Transverse colon (tissue), 4 donors: ENCODE measurements around the gene ATP8A1. TPM values are rescaled to one million over a fixed set of nuclear protein-coding genes. Genes with fewer than 3 reads are reported as not detected.

Source experiments
- DNase-seq: peaks from one replicate; pipeline ENCODE4 v3.0.0-alpha.2; 2019
- H3K27ac ChIP-seq, 4 donors: fragments of 200-600 bp; sonication (generic); 2 replicates each; pipeline ENCODE4 v1.5.1; 2016 to 2018; ENCODE audit warnings: inconsistent platforms in 4 of 4
- H3K27me3 ChIP-seq: fragments of 200-600 bp; sonication (generic); 2 replicates; pipeline ENCODE4 v1.5.1; 2017; ENCODE audit warnings: inconsistent platforms
- H3K36me3 ChIP-seq, 4 donors: fragments of 200-600 bp; sonication (generic); 2 replicates each; pipeline ENCODE4 v1.5.1; 2017 to 2019; ENCODE audit warnings: inconsistent platforms in 4 of 4
- H3K4me1 ChIP-seq, 4 donors: fragments of 200-600 bp; sonication (generic); 2 replicates each; pipeline ENCODE4 v1.5.1; 2017 to 2020; ENCODE audit warnings: inconsistent platforms in 4 of 4
- H3K4me3 ChIP-seq, 4 donors: fragments of 200-600 bp; sonication (generic); 1 replicate in 1 of 4; 2 replicates in 3 of 4; pipeline versions ENCODE4 v1.5.1 to v1.6.1; 2017 to 2019; ENCODE audit warnings: inconsistent platforms in 4 of 4
- H3K9me3 ChIP-seq, 2 donors: fragments of 200-600 bp; sonication (generic); 2 replicates each; pipeline ENCODE4 v1.5.1; 2017 to 2019; ENCODE audit warnings: inconsistent platforms in 2 of 2
- EP300 ChIP-seq: sonication (generic); formaldehyde crosslinking; IDR thresholded peaks from one replicate; pipeline ENCODE4 v1.6.1; 2017; ENCODE audit warnings: antibody characterized with exemption, low read depth
- POLR2A ChIP-seq: fragments of 450-650 bp; IDR thresholded peaks from one replicate; pipeline ENCODE4 v1.6.1; 2016; ENCODE audit warnings: antibody characterized with exemption, mild to moderate bottlenecking, moderate library complexity
- POLR2AphosphoS5 ChIP-seq, 3 donors: sonication (generic); formaldehyde crosslinking; IDR thresholded peaks; one replicate each; pipeline ENCODE4 v1.6.1; 2016; ENCODE audit warnings: antibody characterized with exemption in 3 of 3
- WGBS, 2 donors: methylation state at CpG; one replicate each; pipeline ENCODE4 v1.1.5; 2018; ENCODE audit warnings: low coverage in 1 of 2; 5-methylcytosine and 5-hydroxymethylcytosine counted together
- in situ Hi-C, 4 donors: fragments of 200-750 bp; cut with MboI; loops; one replicate each; pipeline versions ENCODE4 v1.15.0 to v1.15.1; 2017; ENCODE audit warnings: low sequenced_read_pairs in 3 of 4, low pct_ligation_motif_present in 1 of 4, low pct_unique_long_range_greater_than_20kb in 1 of 4
- intact Hi-C: fragments of 100-400 bp; cut with DNase I; formaldehyde crosslinking; loops from one replicate; pipeline ENCODE4 v1.15.1; 2023; ENCODE audit warnings: low total_unique reads
- total RNA-seq, 4 donors: library from RNA; depleted of rRNA; stranded (reverse); fragments of >200 nt; gene quantifications; one replicate each; pipeline ENCODE4 v1.1.0, GENCODE V29; 2016
- TF ChIP-seq, protein P1 (sequence below), 5 experiments: fragments of 200-600 bp in 3 of 5; fragments of 450-650 bp in 2 of 5; sonication (generic) in 3 of 5; IDR thresholded peaks; 1 replicate in 2 of 5; 2 replicates in 3 of 5; pipeline ENCODE4 v1.5.1; 2016 to 2017; ENCODE audit warnings: antibody characterized with exemption in 5 of 5, inconsistent platforms in 3 of 5, mild to moderate bottlenecking in 2 of 5, moderate library complexity in 1 of 5

ATP8A1 gene
- total RNA-seq, 4 donors from 2014 or later, result 72.2 to 255 (median 166) TPM

DNA sequence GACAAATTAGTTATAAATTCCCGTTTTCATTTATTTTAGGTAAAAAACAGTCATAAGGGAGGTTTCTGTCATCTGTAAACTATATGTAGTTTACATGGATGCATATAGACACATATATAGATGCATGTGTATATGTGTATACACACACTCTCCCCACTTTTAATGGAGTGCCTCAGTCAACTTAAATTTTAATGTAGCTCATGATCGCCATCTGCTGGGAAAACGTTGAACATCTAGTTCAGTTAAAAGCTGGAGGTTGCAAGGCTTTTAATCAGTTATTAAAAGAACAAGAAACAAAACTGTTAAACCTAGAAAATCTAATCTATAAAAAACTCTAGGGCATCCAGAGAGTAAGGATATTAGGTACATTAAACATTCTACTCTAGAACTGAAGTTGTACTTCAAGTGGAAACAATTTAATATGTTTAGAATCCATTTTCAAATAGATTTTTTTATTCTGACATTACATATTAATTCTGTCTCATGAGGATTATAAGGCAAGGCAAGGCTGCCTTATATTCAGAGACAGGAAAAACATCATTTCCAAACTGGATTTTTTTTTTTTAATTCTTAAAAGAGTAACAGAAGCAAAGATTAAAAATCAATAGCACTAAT is 137.0 kb downstream of the ATP8A1 start:
- WGBS, 2 donors, result 25 to 31% methylated on average over 3 of the region's 3 CpGs
- no peaks in the 10 kb centered on the region for H3K4me1 ChIP-seq
- H3K36me3 ChIP-seq, result no peaks in the 10 kb centered on the region
- H3K27ac ChIP-seq, result no peak overlapping the region
- H3K9me3 ChIP-seq, result no peaks in the 10 kb centered on the region
- no peak overlapping the region for H3K4me3 ChIP-seq
- no peak for TF ChIP-seq POLR2AphosphoS5 (IDR thresholded peaks at IDR 0.05)
- TF ChIP-seq POLR2A, result no peak
- TF ChIP-seq, protein P1, sequence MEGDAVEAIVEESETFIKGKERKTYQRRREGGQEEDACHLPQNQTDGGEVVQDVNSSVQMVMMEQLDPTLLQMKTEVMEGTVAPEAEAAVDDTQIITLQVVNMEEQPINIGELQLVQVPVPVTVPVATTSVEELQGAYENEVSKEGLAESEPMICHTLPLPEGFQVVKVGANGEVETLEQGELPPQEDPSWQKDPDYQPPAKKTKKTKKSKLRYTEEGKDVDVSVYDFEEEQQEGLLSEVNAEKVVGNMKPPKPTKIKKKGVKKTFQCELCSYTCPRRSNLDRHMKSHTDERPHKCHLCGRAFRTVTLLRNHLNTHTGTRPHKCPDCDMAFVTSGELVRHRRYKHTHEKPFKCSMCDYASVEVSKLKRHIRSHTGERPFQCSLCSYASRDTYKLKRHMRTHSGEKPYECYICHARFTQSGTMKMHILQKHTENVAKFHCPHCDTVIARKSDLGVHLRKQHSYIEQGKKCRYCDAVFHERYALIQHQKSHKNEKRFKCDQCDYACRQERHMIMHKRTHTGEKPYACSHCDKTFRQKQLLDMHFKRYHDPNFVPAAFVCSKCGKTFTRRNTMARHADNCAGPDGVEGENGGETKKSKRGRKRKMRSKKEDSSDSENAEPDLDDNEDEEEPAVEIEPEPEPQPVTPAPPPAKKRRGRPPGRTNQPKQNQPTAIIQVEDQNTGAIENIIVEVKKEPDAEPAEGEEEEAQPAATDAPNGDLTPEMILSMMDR (IDR thresholded peaks at IDR 0.05), result peak; percentile 54 to 64 (median 62)
- TF ChIP-seq EP300, result no peak
- H3K27me3 ChIP-seq, result no peaks in the 10 kb centered on the region
- intact Hi-C loops, result loop anchor here (5.0 kb wide), 1 partner anchor 238 kb away; no protein-coding TSS in a partner anchor
- DNase-seq, result peak; percentile 18
- in situ Hi-C loops, result loop anchor here (5.0 to 25.0 kb wide), 3 partner anchors 233 to 238 kb away; no protein-coding TSS in a partner anchor

DNA sequence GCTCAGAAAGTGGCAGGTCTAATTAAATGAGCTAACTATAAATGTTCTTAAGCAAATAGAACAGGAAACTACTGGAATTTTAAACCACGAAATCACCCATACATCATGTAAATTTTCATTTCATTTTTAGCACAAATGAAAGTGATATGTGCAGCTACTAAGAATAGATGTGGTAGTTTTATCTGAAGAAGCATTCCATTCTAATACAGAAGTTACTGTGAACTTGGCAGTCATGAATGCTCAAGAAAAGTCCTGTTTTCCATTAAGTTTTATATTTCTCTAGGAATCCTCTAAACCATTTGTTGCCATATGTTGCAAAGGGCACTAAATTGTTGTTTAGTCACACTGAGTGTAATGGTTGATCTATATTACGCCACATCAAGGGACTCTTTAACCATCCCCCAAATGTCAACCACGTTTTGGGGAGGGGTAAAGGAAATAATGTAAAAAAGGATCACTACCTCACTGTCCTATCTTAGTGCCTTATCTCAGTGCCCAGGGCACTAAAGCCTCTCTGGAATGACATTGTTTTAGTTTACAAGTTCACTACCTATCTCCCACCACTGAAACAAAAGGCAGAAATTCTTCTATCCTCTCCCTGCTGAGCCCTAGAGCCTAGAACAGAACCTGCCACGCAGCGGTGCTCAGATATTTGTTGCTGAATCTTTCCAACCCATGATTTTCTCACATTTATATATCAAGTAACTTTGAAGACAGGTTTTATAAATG is 141.6 kb downstream of the ATP8A1 start:
- TF ChIP-seq, protein P1 (IDR thresholded peaks at IDR 0.05), result no peak

DNA sequence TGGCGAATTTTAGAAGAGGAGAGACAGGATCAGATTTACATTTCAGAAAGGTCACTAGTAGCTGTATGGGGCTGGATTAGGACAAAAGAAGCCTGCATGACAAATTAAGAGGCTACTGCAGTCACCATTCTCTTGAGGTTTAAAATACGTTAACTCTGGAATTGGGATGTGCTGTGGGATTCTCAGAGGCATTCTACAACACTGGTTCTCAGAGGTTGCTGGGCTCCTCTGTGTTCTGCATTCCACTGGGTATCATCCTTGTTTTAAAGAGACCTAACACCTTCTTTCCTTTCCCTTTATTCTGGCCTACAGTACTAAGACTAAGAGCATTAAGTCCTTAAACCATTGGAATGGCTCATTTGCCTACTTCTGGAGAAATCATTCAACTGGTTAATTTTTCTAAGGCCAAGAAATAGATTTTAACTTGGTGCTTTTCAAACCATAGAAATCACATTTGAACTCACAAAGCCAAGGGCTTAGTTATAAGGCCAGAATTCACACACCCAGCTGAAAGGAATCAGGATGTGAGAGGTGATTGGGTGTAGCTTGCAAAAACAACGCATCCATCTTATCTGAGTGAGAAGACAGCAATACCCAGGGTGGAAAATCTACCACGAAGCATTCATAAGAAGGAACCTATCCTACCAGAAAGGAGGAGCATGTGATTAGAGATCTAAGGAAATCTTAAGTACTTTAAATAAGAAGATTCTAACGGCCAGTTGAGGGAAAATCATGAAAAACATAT is 143.0 kb downstream of the ATP8A1 start:
- H3K4me1 ChIP-seq, result no peaks in the 10 kb centered on the region
- H3K27ac ChIP-seq, result no peak overlapping the region
- H3K9me3 ChIP-seq, result no peaks in the 10 kb centered on the region
- peaks cover 0 to 6% (median 0%) of the 10 kb centered on the region in 4 donors for H3K36me3 ChIP-seq
- TF ChIP-seq POLR2AphosphoS5 (IDR thresholded peaks at IDR 0.05) (no peak), POLR2A (no peak), EP300 (no peak)
- TF ChIP-seq, protein P1 (IDR thresholded peaks at IDR 0.05), result no peak
- in situ Hi-C loops (loop anchor here in 3 of 4 donors (10.0 to 25.0 kb wide), 2 partner anchors 227 to 229 kb away; no protein-coding TSS in a partner anchor), intact Hi-C loops (no loop called here)
- no peaks in the 10 kb centered on the region for H3K27me3 ChIP-seq
- no peak overlapping the region for H3K4me3 ChIP-seq
- 87 to 91% methylated on average over 5 of the region's 5 CpGs for whole genome bisulfite sequencing, 2 donors
- DNase-seq, result no peak

More for the DNA sequence above, 141.6 kb downstream of the ATP8A1 start:
- Histone ChIP-seq H3K9me3 (no peaks in the 10 kb centered on the region), H3K4me3 (no peak overlapping the region), H3K27ac (no peak overlapping the region), H3K4me1 (no peaks in the 10 kb centered on the region), H3K27me3 (no peaks in the 10 kb centered on the region), H3K36me3 (peaks cover 0 to 6% (median 0%) of the 10 kb centered on the region in 4 donors)
- DNase-seq, result no peak
- in situ Hi-C loops, result loop anchor here (5.0 to 25.0 kb wide), 3 partner anchors 228 to 233 kb away; no protein-coding TSS in a partner anchor
- WGBS, 2 donors, result 73 to 76% methylated on average over 5 of the region's 5 CpGs
- intact Hi-C loops, result loop anchor here (5.0 kb wide), 1 partner anchor 233 kb away; no protein-coding TSS in a partner anchor

DNA sequence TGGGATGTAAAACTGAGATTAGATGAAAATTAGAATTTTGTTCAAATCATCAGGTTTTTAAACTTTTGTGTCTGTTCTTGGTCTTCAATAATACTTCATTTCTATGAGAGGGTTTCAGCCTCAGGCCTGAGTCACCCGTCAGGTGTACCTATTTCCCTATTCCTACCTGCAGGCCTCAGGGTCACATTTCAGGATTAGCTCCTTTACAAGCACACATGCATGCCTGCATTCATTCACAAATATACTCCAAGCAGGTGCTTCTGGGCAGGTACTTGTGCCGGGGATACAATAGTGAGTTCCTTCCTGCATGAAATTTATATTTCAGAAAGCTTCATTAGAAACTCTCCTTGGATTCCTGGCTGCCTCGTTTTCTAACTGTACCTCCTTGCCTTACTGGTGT is 144.7 kb downstream of the ATP8A1 start:
- in situ Hi-C loops, result loop anchor here in 3 of 4 donors (10.0 to 25.0 kb wide), 2 partner anchors 225 to 227 kb away; no protein-coding TSS in a partner anchor
- no peak for TF ChIP-seq POLR2AphosphoS5 (IDR thresholded peaks at IDR 0.05)
- TF ChIP-seq EP300, result no peak
- no peak for TF ChIP-seq POLR2A
- TF ChIP-seq, protein P1 (IDR thresholded peaks at IDR 0.05), result no peak

More for the DNA sequence above, 144.7 kb downstream of the ATP8A1 start:
- Histone ChIP-seq H3K4me3 (no peak overlapping the region), H3K9me3 (no peaks in the 10 kb centered on the region), H3K27me3 (no peaks in the 10 kb centered on the region), H3K36me3 (peaks cover 0 to 6% (median 0%) of the 10 kb centered on the region in 4 donors), H3K27ac (no peak overlapping the region), H3K4me1 (no peaks in the 10 kb centered on the region)
- 84 to 95% methylated on average over 3 of the region's 3 CpGs for WGBS, 2 donors
- intact Hi-C loops, result no loop called here
- DNase-seq, result no peak
